ENCODE measurements around the gene CATSPERB.

- TF ChIP-seq, protein P1, sequence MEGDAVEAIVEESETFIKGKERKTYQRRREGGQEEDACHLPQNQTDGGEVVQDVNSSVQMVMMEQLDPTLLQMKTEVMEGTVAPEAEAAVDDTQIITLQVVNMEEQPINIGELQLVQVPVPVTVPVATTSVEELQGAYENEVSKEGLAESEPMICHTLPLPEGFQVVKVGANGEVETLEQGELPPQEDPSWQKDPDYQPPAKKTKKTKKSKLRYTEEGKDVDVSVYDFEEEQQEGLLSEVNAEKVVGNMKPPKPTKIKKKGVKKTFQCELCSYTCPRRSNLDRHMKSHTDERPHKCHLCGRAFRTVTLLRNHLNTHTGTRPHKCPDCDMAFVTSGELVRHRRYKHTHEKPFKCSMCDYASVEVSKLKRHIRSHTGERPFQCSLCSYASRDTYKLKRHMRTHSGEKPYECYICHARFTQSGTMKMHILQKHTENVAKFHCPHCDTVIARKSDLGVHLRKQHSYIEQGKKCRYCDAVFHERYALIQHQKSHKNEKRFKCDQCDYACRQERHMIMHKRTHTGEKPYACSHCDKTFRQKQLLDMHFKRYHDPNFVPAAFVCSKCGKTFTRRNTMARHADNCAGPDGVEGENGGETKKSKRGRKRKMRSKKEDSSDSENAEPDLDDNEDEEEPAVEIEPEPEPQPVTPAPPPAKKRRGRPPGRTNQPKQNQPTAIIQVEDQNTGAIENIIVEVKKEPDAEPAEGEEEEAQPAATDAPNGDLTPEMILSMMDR (IDR thresholded peaks at IDR 0.05), result no peak
- no peak for TF ChIP-seq POLR2A (IDR thresholded peaks at IDR 0.05)
Observed at GRCh38 chr14:91599994-91600393, 131.9 kb downstream of the CATSPERB start.
